K562 (cell line): ENCODE measurements around the gene NECAB3. TPM values are rescaled to one million over a fixed set of nuclear protein-coding genes. Genes with fewer than 3 reads are reported as not detected.

Source experiments
- ATAC-seq: fragments of 200-7000 bp; cut with Tn5 transposase; 3 replicates; pipeline ENCODE4 v1.9.1; 2020; ENCODE audit warnings: moderate library complexity
- BruUV-seq: library from RNA; stranded (reverse); fragments of 400-500 nt; replicated peaks from 2 replicates; lab custom pipeline; 2021; lab: Mats Ljungman, UMichigan
- CTCF ChIA-PET: fragments of 300-600 bp; formaldehyde crosslinking; extraction: SDS; loops from one replicate; lab custom pipeline; 2021; ENCODE audit warnings: low intra/inter-chr PET ratio; lab: Yijun Ruan, JAX
- POLR2A ChIA-PET: fragments of 300-600, 350-650 bp; sonication (Branson Sonifier 250); formaldehyde crosslinking; extraction: SDS; loops from one replicate; lab custom pipeline; 2021; ENCODE audit warnings: antibody characterized with exemption, inconsistent platforms; lab: Yijun Ruan, JAX
- DNase-seq, 4 experiments: peaks; one replicate each; pipeline versions ENCODE4 v3.0.0 to v3.0.0-alpha.2; 2011 to 2018; ENCODE audit warnings: low spot score in 3 of 4, mixed read lengths in 3 of 4; ENCODE audit errors: extremely low read depth in 1 of 4
- FAIRE-seq: peaks from 2 replicates; lab custom pipeline; 2011; peaks lifted over from hg19 to GRCh38; lab: Jason Lieb, UNC
- H2AFZ ChIP-seq: 2 replicates; pipeline ENCODE4 v1.6.0; 2011; ENCODE audit warnings: low read depth, low read length, control low read depth, inconsistent platforms
- H3K27ac ChIP-seq: fragments of 200-600 bp; 3 replicates; pipeline ENCODE4 v1.8.0; 2011; ENCODE audit warnings: low read depth, mild to moderate bottlenecking, control low read depth, inconsistent platforms, low read length, moderate library complexity, mixed read lengths; ENCODE audit errors: extremely low read depth
- H3K27me3 ChIP-seq, 2 experiments: fragments of 300-600 bp in 1 of 2; 2 replicates in 1 of 2; 3 replicates in 1 of 2; pipeline versions ENCODE4 v1.6.0 to v1.8.0; 2011; ENCODE audit warnings: inconsistent platforms in 2 of 2, low read length in 2 of 2, mild to moderate bottlenecking in 1 of 2, mixed read lengths in 1 of 2, moderate library complexity in 1 of 2; ENCODE audit not compliant: control insufficient read depth in 2 of 2, insufficient read depth in 2 of 2
- H3K36me3 ChIP-seq: fragments of 300-600 bp; 3 replicates; pipeline ENCODE4 v1.8.0; 2011; ENCODE audit warnings: mild to moderate bottlenecking, low read length, inconsistent platforms; ENCODE audit not compliant: control insufficient read depth, insufficient read depth
- H3K4me1 ChIP-seq, 2 experiments: fragments of 200-600 bp in 1 of 2; replicated peaks in 1 of 2; 2 replicates in 1 of 2; 3 replicates in 1 of 2; pipeline versions ENCODE4 v1.5.1 to v1.8.0; 2011; ENCODE audit warnings: inconsistent platforms in 2 of 2, low read length in 2 of 2, mild to moderate bottlenecking in 1 of 2, mixed read lengths in 1 of 2, moderate library complexity in 1 of 2; ENCODE audit not compliant: control insufficient read depth in 2 of 2, insufficient read depth in 2 of 2
- H3K4me2 ChIP-seq: 2 replicates; pipeline ENCODE4 v1.6.1; 2011; ENCODE audit warnings: low read length, control low read depth, inconsistent platforms, mixed read lengths; ENCODE audit not compliant: insufficient read depth
- H3K4me3 ChIP-seq: fragments of 200-600 bp; sonication (generic), shearing (Covaris generic); 2 replicates; pipeline ENCODE4 v1.5.1; 2016; ENCODE audit warnings: control low read depth, inconsistent platforms
- H3K79me2 ChIP-seq: fragments of 200-600 bp; 3 replicates; pipeline ENCODE4 v1.8.0; 2011; ENCODE audit warnings: low read length, inconsistent platforms; ENCODE audit not compliant: control insufficient read depth, insufficient read depth
- H3K9ac ChIP-seq, 2 experiments: 2 replicates each; pipeline versions ENCODE4 v1.6.0 to v1.6.1; 2011; ENCODE audit warnings: low read depth in 2 of 2, low read length in 2 of 2, control low read depth in 1 of 2, inconsistent platforms in 1 of 2, mild to moderate bottlenecking in 1 of 2, mixed read lengths in 1 of 2; ENCODE audit not compliant: insufficient read depth in 1 of 2
- H3K9me1 ChIP-seq: one replicate; pipeline ENCODE4 v1.6.0; 2011; ENCODE audit warnings: inconsistent platforms, mild to moderate bottlenecking, low read length, moderate library complexity; ENCODE audit not compliant: control insufficient read depth, insufficient read depth
- H3K9me3 ChIP-seq: replicated peaks from 2 replicates; pipeline ENCODE4 v1.5.1; 2011; ENCODE audit warnings: low read depth, low read length, inconsistent platforms; ENCODE audit not compliant: control insufficient read depth, insufficient read depth
- H4K20me1 ChIP-seq: replicated peaks from 2 replicates; pipeline ENCODE4 v1.6.1; 2011; ENCODE audit warnings: low read length, inconsistent platforms, mixed read lengths; ENCODE audit not compliant: control insufficient read depth, insufficient read depth
- NFIC ChIP-seq: fragments of 450-650 bp; IDR thresholded peaks from 2 replicates; pipeline ENCODE4 v1.6.1; 2017; ENCODE audit warnings: mild to moderate bottlenecking, inconsistent platforms
- NFIX ChIP-seq: fragments of 250-450 bp; sonication (Bioruptor Pico); IDR thresholded peaks from 2 replicates; pipeline ENCODE4 v1.4.0; 2020; ENCODE audit warnings: low read depth, mild to moderate bottlenecking, moderate library complexity
- POLR2A ChIP-seq: fragments of 450-650 bp; conservative IDR thresholded peaks from 2 replicates; pipeline ENCODE4 v1.6.1; 2016
- POLR2AphosphoS2 ChIP-seq: IDR thresholded peaks from 2 replicates; pipeline ENCODE4 v1.6.1; 2012; ENCODE audit warnings: low read length, improper control_type of control experiment
- POLR2B ChIP-seq: fragments of 450-650 bp; IDR thresholded peaks from 2 replicates; pipeline ENCODE4 v1.6.1; 2018; ENCODE audit warnings: low read depth; ENCODE audit not compliant: partially characterized antibody
- POLR2G ChIP-seq: fragments of 200-400 bp; formaldehyde crosslinking; IDR thresholded peaks from 2 replicates; pipeline ENCODE4 v1.6.1; 2017; ENCODE audit warnings: low read depth, mild to moderate bottlenecking, antibody characterized with exemption, low read length, moderate library complexity
- TRIM28 ChIP-seq: fragments of 450-650 bp; IDR thresholded peaks from 2 replicates; pipeline ENCODE4 v1.6.1; 2017
- ZEB2 ChIP-seq: fragments of 450-650 bp; IDR thresholded peaks from 2 replicates; pipeline ENCODE4 v1.6.1; 2016
- WGBS: fragments of 100-300 bp; shearing (Covaris generic); methylation state at CpG from one replicate; pipeline ENCODE4 v1.1.6; 2016; ENCODE audit warnings: low coverage, mixed read lengths; ENCODE audit not compliant: insufficient coverage; ENCODE audit errors: missing lambda C conversion rate; 5-methylcytosine and 5-hydroxymethylcytosine counted together
- in situ Hi-C: fragments of 300-500 bp; cut with MboI; formaldehyde crosslinking; loops from 4 replicates; pipeline ENCODE4 v1.15.0; 2018; ENCODE audit warnings: inconsistent platforms, mixed read lengths
- intact Hi-C: fragments of 100-400 bp; cut with micrococcal nuclease; formaldehyde crosslinking; loops from 2 replicates; pipeline ENCODE4 v1.14.2; 2022
- polyA plus RNA-seq, 8 experiments: library from polyadenylated mRNA; depleted of rRNA in 4 of 8; stranded (reverse) in 5 of 8; unstranded in 3 of 8; fragments of >200 nt; fragmentation: Nextera tagmentation in 2 of 8; fragmentation: Illumina TruSeq in 1 of 8; extraction: Ambion mirVana in 2 of 8; extraction: Trizol in 1 of 8; gene quantifications; 2 replicates each; pipeline versions ENCODE4 v1.2.1 to v1.2.3, GENCODE V29; 2011 to 2014; ENCODE audit warnings: inconsistent platforms in 1 of 8, missing spikeins in 1 of 8
- total RNA-seq, 7 experiments: library from RNA; depleted of rRNA in 6 of 7; stranded (reverse); fragments of >200 nt in 6 of 7; fragmentation: Illumina TruSeq in 2 of 7; extraction: Trizol in 2 of 7; gene quantifications; 2 replicates each; pipeline versions ENCODE4 v1.2.1 to v1.2.3, GENCODE V29; 2011 to 2021; ENCODE audit warnings: low replicate concordance in 1 of 7
- TF ChIP-seq, protein P1 (sequence below): sonication (generic); formaldehyde crosslinking; IDR thresholded peaks from 2 replicates; pipeline ENCODE4 v1.8.0; 2022; ENCODE audit warnings: mild to moderate bottlenecking, missing genetic modification reagents
- TF ChIP-seq, protein P2 (sequence below): fragments of 450-650 bp; IDR thresholded peaks from one replicate; pipeline ENCODE4 v1.6.1; 2018; ENCODE audit warnings: mild to moderate bottlenecking, moderate library complexity; ENCODE audit not compliant: partially characterized antibody
- TF ChIP-seq, protein P3 (sequence below): fragments of 450-650 bp; conservative IDR thresholded peaks from 2 replicates; pipeline ENCODE4 v1.6.1; 2016; ENCODE audit warnings: missing genetic modification characterization, low read depth, mild to moderate bottlenecking, missing compliant biosample characterization, moderate library complexity
- TF ChIP-seq, protein P4 (sequence below): fragments of 200-800 bp; sonication (Bioruptor generic); IDR thresholded peaks from 2 replicates; pipeline ENCODE4 v1.6.1; 2016; ENCODE audit warnings: missing genetic modification characterization, missing compliant biosample characterization

Gene NECAB3
- total and polyA plus RNA-seq, 9 of the 15 experiments (the other 6 are each of a cell fraction or from before 2014, with no cell fraction given), result 0.94 to 63.3 (median 31.5) TPM

- DNase-seq (peak in 1 of 4 experiments; percentile 13), ATAC-seq (no peak), FAIRE-seq (no peak)
- no peaks in the 10 kb centered on the region for H3K9me3 ChIP-seq
- H3K9ac ChIP-seq, result peak overlapping the region in 1 of 2 experiments; percentile 23; a peak in 1 of 4 replicates
- H4K20me1 ChIP-seq, result peaks cover 18% of the 10 kb centered on the region; the same call in 1 of the 2 replicates
- peaks cover 6 to 37% of the 10 kb centered on the region in 2 experiments; a peak in 3 of 5 replicates for H3K4me1 ChIP-seq
- ChIA-PET POLR2A (interaction anchor here (0.6 to 4.5 kb wide), 9 partner anchors 8 to 343 kb away, joined by 3 to 51 read pairs (median 3); partner anchors contain the start of gene ACTL10), CTCF (interaction anchor here (0.7 to 1.6 kb wide), 3 partner anchors 196 to 240 kb away, joined by 3 to 8 read pairs (median 4); no protein-coding TSS in a partner anchor)
- WGBS, result 72% methylated on average over 11 of the region's 11 CpGs
- no peak overlapping the region for H3K4me3 ChIP-seq
- no peak overlapping the region for H3K27ac ChIP-seq
- no peaks in the 10 kb centered on the region for H3K79me2 ChIP-seq
- no peak overlapping the region for H3K4me2 ChIP-seq
- in situ Hi-C loops, result loop anchor here (5.0 to 10.0 kb wide), 2 partner anchors 202 to 239 kb away; no protein-coding TSS in a partner anchor
- no peaks in the 10 kb centered on the region for H3K27me3 ChIP-seq
- no peak overlapping the region for H2AFZ ChIP-seq
- peaks cover 7% of the 10 kb centered on the region for H3K9me1 ChIP-seq
- H3K36me3 ChIP-seq, result peaks cover 28% of the 10 kb centered on the region; the same call in 1 of the 3 replicates
- no TSS peak for BruUV-seq
- intact Hi-C loops, result loop anchor here (2.0 to 5.0 kb wide), 3 partner anchors 139 to 252 kb away; partner anchors contain the start of gene CDK5RAP1
- TF ChIP-seq, protein P1, sequence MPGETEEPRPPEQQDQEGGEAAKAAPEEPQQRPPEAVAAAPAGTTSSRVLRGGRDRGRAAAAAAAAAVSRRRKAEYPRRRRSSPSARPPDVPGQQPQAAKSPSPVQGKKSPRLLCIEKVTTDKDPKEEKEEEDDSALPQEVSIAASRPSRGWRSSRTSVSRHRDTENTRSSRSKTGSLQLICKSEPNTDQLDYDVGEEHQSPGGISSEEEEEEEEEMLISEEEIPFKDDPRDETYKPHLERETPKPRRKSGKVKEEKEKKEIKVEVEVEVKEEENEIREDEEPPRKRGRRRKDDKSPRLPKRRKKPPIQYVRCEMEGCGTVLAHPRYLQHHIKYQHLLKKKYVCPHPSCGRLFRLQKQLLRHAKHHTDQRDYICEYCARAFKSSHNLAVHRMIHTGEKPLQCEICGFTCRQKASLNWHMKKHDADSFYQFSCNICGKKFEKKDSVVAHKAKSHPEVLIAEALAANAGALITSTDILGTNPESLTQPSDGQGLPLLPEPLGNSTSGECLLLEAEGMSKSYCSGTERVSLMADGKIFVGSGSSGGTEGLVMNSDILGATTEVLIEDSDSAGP (CRISPR knock-in tag), result no peak
- TF ChIP-seq POLR2A (peak; percentile 19), TRIM28 (no peak), POLR2G (peak; percentile 70), NFIX (CRISPR knock-in tag) (peak; percentile 56; the same call in 1 of the 2 replicates), NFIC (peak; percentile 95), POLR2B (peak; percentile 13), POLR2AphosphoS2 (peak; percentile 34), ZEB2 (peak; percentile 57; the same call in 1 of the 2 replicates)
- TF ChIP-seq, protein P2, sequence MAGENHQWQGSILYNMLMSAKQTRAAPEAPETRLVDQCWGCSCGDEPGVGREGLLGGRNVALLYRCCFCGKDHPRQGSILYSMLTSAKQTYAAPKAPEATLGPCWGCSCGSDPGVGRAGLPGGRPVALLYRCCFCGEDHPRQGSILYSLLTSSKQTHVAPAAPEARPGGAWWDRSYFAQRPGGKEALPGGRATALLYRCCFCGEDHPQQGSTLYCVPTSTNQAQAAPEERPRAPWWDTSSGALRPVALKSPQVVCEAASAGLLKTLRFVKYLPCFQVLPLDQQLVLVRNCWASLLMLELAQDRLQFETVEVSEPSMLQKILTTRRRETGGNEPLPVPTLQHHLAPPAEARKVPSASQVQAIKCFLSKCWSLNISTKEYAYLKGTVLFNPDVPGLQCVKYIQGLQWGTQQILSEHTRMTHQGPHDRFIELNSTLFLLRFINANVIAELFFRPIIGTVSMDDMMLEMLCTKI, result no peak
- TF ChIP-seq, protein P3, sequence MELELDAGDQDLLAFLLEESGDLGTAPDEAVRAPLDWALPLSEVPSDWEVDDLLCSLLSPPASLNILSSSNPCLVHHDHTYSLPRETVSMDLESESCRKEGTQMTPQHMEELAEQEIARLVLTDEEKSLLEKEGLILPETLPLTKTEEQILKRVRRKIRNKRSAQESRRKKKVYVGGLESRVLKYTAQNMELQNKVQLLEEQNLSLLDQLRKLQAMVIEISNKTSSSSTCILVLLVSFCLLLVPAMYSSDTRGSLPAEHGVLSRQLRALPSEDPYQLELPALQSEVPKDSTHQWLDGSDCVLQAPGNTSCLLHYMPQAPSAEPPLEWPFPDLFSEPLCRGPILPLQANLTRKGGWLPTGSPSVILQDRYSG (tag), result no peak
- TF ChIP-seq, protein P4, sequence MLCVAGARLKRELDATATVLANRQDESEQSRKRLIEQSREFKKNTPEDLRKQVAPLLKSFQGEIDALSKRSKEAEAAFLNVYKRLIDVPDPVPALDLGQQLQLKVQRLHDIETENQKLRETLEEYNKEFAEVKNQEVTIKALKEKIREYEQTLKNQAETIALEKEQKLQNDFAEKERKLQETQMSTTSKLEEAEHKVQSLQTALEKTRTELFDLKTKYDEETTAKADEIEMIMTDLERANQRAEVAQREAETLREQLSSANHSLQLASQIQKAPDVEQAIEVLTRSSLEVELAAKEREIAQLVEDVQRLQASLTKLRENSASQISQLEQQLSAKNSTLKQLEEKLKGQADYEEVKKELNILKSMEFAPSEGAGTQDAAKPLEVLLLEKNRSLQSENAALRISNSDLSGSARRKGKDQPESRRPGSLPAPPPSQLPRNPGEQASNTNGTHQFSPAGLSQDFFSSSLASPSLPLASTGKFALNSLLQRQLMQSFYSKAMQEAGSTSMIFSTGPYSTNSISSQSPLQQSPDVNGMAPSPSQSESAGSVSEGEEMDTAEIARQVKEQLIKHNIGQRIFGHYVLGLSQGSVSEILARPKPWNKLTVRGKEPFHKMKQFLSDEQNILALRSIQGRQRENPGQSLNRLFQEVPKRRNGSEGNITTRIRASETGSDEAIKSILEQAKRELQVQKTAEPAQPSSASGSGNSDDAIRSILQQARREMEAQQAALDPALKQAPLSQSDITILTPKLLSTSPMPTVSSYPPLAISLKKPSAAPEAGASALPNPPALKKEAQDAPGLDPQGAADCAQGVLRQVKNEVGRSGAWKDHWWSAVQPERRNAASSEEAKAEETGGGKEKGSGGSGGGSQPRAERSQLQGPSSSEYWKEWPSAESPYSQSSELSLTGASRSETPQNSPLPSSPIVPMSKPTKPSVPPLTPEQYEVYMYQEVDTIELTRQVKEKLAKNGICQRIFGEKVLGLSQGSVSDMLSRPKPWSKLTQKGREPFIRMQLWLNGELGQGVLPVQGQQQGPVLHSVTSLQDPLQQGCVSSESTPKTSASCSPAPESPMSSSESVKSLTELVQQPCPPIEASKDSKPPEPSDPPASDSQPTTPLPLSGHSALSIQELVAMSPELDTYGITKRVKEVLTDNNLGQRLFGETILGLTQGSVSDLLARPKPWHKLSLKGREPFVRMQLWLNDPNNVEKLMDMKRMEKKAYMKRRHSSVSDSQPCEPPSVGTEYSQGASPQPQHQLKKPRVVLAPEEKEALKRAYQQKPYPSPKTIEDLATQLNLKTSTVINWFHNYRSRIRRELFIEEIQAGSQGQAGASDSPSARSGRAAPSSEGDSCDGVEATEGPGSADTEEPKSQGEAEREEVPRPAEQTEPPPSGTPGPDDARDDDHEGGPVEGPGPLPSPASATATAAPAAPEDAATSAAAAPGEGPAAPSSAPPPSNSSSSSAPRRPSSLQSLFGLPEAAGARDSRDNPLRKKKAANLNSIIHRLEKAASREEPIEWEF (CRISPR knock-in tag), result no peak
Measured at GRCh38 chr20:33653900-33654596, 20.2 kb downstream of the NECAB3 start.
